NCI-H1694 treated with DMSO at 0.1 percent for 48 hours (cell line): ENCODE measurements around the gene POLR2E.
"Not testable (repeated sequence)": the region's sequence is repeated elsewhere in the genome, so short reads cannot be mapped to it uniquely, and the experiment has no call there.

Experiments used
- DNase-seq: peaks from one replicate; lab custom pipeline; 2025; lab: John Stamatoyannopoulos, UW

Gene POLR2E

GRCh38 chr19:1125601-1126467 is 30.7 kb upstream of the POLR2E start:
- DNase-seq = no peak

DNA sequence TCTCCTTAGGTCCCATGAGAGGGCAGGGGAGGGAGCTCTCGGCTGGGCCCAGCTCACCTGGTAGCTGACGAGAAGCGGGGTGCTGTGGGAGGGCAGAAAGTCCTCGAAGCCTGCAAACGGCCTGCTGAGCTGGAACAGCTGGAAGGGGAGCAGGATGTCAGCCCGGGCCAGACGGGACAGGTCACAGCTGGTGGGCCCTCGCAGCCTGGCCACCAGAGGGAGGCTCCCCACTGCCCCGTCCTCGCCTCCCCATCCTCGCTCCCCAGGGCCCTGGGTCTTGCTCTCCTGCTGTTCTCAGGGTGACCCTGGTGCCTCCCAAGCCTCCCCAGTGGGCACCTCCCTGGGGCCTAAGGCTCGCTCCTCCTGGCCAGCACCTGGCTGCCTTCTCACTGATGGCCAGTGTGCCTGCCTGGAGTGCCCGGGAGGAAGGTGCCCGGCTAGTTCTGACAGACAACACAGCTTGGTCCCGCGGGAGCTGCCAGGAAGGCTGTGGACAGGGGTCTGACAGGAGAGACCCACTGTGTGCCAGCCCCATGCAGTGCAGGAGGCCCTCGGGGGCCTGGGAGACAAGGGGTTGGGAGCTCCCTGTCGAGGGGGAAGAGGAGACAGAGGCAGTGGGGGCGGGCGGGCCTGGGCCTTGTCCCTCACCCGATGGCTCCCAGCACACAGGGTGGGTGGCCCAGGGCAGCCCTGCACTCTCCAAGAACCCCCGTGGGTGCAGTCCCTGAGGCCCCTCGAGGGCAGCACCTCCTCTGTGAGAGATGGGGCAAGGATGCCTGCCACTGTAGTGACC is 28.9 kb upstream of the POLR2E start:
- no peak for DNase-seq

DNA sequence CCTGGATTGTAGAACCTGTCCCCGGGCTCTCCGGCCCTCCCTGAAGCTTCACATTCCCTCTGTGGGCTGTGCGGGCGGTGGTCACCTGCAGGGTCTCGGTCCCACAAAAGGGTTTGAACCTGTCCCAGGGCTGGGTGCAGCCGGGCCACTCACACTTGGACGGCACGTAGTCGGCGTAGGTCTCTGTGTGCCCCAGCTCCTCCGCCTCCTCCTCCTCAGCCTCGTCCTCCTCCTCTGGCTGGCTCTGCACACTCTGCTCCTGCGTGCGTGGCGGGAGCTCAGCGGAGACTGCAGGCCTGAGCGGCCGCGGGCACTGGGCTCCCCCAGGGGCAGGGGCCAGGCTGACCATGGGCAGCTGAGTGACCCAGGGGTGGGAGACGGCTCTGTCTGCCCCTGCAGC is 28.2 kb upstream of the POLR2E start:
- no peak for DNase-seq

- DNase-seq = no peak
Measured at GRCh38 chr19:1122972-1123363, 27.8 kb upstream of the POLR2E start.

DNA sequence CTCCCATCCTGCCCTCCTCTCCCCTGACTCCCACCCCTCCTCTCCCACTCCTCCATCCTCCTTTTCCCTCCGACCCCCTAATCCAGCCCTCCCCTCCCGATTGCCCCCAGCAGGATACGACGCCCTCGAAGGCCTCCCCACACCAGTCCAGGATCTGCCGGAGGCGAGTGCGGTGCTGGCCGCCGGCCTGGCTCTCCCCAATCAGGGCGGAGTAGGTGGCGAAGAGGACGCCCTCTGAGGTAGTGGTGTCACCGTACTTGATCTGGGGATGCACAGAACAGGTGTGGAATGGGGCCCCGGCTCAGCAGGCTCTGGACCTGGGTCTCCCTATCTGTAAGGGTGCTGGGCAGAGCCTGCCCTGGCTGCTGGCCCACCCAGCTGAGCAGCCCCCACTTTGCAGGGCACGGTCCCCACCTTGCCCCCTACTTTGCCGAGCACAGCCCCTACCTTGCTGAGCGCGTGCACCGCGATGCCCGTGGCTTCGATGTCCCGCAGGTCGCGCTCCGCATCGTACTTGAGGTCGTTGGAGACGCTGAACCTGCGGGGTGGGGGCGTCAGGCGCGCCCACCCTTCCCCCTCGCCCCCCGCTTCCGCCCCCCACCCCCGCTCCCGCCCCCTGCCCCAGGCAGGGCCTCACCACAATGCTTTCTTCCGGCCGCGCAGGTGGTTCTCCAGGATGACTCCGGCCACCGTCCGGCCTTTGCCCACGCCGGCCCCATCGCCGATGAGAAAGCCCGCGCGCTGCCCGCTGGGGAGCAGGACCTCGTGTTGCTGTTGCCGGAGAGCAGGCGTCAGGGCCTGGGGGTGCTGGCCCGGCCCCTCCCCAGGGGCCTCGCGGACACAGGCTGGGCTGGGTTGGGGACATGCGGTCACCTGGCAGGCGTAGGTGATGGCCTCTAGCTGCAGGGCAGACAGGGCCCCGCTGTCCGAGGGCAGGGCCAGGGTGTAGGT is 27.1 kb upstream of the POLR2E start:
- no peak for DNase-seq

GRCh38 chr19:1121395-1121794 is 26.2 kb upstream of the POLR2E start:
- no peak for DNase-seq

DNA sequence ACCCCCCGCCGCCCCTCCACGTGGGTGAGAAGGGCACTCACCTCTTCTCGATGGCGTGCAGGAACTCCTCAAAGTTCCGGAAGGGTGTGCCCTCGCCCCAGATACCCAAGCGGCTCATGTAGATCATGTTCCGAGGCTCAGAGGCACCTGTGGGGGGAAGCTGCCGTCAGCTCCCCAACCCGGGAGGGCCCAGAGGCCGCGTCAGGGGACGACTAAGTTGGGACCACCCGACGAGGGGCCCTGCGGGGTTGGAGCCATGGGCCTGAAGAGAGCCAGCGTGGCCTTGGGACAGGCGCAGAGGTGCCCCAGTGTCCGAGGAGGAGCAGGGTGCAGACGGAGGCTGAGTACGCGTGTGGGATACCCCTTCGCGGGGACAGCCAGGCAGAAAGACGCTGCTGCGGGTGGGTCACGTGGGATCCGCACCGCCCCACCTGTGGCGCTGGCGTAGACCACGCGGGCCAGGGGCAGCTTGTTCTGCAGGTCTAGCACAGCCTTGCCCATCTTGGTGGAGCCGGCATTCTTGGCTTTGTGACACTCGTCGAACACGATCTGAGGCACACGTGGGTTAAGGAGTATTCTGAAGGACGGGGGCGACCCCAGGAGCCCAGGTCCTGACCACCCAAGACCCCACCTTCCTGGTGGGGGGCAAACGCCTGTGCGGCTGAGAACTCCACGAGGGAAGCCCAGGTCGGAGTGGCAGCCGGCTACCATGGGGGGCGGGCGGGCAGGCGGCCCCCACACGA is 24.5 kb upstream of the POLR2E start:
- no peak for DNase-seq

GRCh38 chr19:1118999-1119398 is 23.8 kb upstream of the POLR2E start:
- no peak for DNase-seq

DNA sequence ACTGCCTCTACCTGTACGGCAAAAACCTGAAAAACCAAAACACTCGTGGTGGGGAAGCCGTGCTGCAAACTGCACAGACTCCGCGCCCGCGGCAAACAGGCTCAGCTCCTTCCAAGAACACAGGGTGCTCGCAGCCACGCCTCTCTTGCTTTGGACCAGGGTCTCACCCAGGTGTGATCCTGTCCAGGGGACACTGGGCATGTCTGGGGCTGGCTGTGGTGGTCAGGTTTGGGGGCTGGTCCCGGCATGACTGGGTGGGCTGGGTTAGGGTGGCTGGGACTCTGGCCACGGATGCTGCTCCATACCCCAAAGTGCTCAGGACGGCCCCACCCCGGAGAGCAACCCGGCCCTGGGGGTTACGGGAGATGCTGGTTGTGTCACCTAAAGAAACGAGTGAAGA is 22.5 kb upstream of the POLR2E start:
- no peak for DNase-seq

DNA sequence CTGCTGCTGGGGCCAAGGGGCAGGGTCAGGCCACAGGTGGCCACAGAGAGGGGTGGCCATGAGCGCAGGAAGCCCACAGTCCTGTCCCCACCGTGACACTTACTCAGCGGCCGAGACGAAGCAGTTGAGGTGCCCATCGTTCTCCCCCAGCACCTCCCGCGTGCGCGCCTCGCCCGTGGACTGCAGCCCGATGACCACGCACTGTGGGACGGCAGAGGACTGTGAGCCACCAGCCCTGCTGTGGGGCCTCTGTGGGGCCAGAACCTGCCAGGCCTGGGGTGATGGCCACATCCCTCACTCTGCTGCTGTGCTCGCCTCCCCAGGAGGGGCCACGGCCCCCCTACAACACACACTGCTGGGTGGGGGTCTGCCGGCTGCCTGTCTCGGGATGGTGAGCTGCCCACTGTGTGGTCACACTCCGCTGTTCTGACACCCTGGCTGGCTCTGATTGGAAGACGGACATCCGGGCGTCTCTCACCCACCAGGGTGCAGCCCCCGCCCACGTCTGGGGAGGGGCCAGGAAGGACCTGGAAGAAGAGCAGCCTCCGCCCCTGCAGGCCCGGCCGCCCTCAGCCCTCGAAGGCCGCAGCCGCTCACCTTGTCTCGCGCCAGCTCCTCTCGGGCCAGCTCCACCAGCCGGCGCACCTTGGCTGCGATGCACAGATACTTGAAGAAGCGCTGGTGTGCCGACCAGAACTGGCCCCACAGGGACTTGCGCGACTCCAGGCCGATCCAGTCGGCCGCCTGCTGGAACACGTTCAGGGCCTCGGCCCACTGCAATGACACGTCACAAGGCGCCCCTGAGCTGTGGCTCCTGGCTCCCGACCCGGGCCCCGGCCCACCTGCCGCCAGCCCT is 21.8 kb upstream of the POLR2E start:
- DNase-seq = no peak

GRCh38 chr19:1115646-1116420 is 20.7 kb upstream of the POLR2E start:
- DNase-seq = no peak

GRCh38 chr19:1114728-1115127 is 19.6 kb upstream of the POLR2E start:
- DNase-seq = not testable (repeated sequence)

DNA sequence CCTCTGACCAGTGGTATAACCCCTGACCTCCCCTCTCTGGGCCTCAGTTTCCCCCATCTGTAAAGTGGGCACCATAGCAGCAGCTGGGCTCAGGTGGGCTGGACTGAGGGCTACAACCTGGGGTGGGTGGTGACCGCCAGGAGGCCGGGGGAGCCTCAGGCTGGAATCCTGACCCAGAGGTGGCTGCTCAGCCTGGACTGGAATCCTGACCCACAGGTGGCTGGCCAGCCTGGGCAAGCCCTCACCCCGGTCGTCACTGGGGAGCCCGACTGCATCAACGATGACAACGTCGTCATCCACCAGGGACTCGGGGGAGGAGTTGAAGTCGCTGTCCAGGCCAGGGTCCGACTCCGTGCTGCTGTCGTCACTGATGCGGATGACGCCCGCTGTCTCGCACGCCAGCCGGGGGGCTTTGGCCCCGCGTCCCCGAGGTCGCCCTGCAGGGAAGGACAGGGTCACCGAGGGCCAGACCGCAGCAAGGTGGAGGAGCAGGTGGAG is 18.9 kb upstream of the POLR2E start:
- DNase-seq = no peak

DNA sequence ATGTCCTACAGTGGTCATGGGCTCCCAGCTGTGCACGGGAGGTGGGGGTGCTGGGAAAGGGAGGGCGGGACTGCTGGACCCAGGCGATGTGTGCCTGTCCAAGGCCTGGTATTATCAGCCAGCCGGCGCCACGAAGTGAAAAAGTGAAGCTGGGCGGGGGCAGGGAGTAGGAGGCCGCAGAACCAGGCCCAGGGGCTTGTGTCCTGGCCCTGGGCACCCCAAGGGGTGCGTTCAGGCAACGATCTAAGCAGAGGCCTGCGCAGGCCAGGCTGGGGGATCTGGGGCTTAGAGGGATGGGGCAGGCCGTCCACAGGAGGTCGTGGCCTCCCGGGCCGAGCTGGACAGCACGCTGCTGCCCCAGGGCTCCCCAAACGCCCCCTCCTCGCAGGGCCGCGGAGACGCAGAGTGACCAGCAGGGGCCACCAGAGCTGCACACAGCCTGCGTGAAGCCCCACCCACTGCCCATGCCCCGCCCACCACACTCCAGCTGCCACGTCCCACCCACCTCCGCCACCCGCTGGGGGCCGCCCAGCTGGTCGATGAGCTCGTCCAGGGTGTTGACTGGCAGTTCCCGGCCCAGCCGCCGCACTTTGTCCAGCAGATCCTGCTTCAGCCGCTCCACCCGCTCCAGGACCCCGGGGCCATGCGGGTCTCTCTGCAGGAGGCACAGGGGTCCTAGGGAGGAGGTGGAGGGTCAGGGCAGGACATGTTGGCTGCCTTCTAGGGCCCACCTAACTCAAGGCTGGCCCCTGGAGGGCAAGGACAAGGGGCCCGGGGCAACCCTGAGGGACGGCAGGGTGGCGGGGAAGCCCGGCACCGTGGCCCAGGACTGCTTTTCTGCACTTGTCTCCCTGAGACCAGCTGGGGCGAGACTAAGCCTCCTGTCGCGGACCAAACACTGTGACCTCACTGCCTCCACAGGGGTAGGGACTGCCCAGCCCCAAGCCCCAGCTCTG is 18.1 kb upstream of the POLR2E start:
- peak; percentile 62 for DNase-seq

GRCh38 chr19:1112268-1113029 is 17.3 kb upstream of the POLR2E start:
- DNase-seq = no peak

GRCh38 chr19:1111641-1112267 is 16.6 kb upstream of the POLR2E start:
- DNase-seq = no peak
